ENCODE results near the gene SDK1. TPM values are rescaled to one million over a fixed set of nuclear protein-coding genes. Genes with fewer than 3 reads are reported as not detected.
A peak's percentile ranks its signal among the peaks of the same experiment; 100 is the strongest.

SDK1 gene
- total and polyA plus RNA-seq, 7 experiments from 2014 or later, result 0.07 to 2.5 (median 0.54) TPM

- DNase-seq, result no peak
- ChIA-PET POLR2A (no interaction called here), CTCF (no interaction called here)
- Mint-ChIP-seq H3K27me3 (peaks cover 0 to 5% (median 0%) of the 10 kb centered on the region in 5 donors), H3K4me3 (no peak overlapping the region), H3K27ac (no peak overlapping the region), H3K36me3 (peaks cover 0 to 8% (median 3%) of the 10 kb centered on the region in 5 donors), H3K4me1 (peaks cover 0 to 18% (median 11%) of the 10 kb centered on the region in 7 donors), H3K9me3 (peaks cover 0 to 24% (median 1%) of the 10 kb centered on the region in 11 donors)
- Histone ChIP-seq H3K9me3 (ENCODE audit: control insufficient read depth in 2 of 3, low read length in 3 of 3) (no peaks in the 10 kb centered on the region), H3K4me3 (ENCODE audit: low read length) (no peak overlapping the region), H3K27ac (ENCODE audit: low read depth, low read length) (no peak overlapping the region), H3K4me1 (ENCODE audit: control insufficient read depth in 2 of 2, insufficient read depth in 2 of 2, low read length in 2 of 2) (no peaks in the 10 kb centered on the region), H3K27me3 (ENCODE audit: control insufficient read depth in 2 of 2, insufficient read depth in 2 of 2, low read length in 2 of 2) (no peaks in the 10 kb centered on the region), H3K36me3 (ENCODE audit: control insufficient read depth in 2 of 3, insufficient read depth in 3 of 3, low read length in 3 of 3) (no peaks in the 10 kb centered on the region)
- intact Hi-C loops (cut with micrococcal nuclease), result no loop called here
- no peak for ATAC-seq
These were observed 409.1 kb downstream of the SDK1 start for GRCh38 chr7:3710122-3710521.

- H3K4me1 Mint-ChIP-seq, result peaks cover 0 to 18% (median 11%) of the 10 kb centered on the region in 7 donors
- intact Hi-C loops (cut with micrococcal nuclease), result no loop called here
- POLR2A ChIA-PET, result no interaction called here
- no peak for ATAC-seq
- H3K27me3 ChIP-seq (ENCODE audit: control insufficient read depth in 2 of 2, insufficient read depth in 2 of 2, low read length in 2 of 2), result no peaks in the 10 kb centered on the region
- CTCF ChIA-PET, result no interaction called here
- H3K36me3 ChIP-seq (ENCODE audit: control insufficient read depth in 2 of 3, insufficient read depth in 3 of 3, low read length in 3 of 3), result no peaks in the 10 kb centered on the region
- DNase-seq, result no peak
- no peak overlapping the region for H3K27ac Mint-ChIP-seq
- no peaks in the 10 kb centered on the region for H3K4me1 ChIP-seq (ENCODE audit: control insufficient read depth in 2 of 2, insufficient read depth in 2 of 2, low read length in 2 of 2)
- no peak overlapping the region for H3K27ac ChIP-seq (ENCODE audit: low read depth, low read length)
- no peaks in the 10 kb centered on the region for H3K9me3 ChIP-seq (ENCODE audit: control insufficient read depth in 2 of 3, low read length in 3 of 3)
- peaks cover 0 to 9% (median 3%) of the 10 kb centered on the region in 5 donors for H3K36me3 Mint-ChIP-seq
- peaks cover 0 to 24% (median 1%) of the 10 kb centered on the region in 11 donors for H3K9me3 Mint-ChIP-seq
- no peak overlapping the region for H3K4me3 ChIP-seq (ENCODE audit: low read length)
- H3K4me3 Mint-ChIP-seq, result no peak overlapping the region
- peaks cover 0 to 9% (median under 1%) of the 10 kb centered on the region in 5 donors for H3K27me3 Mint-ChIP-seq
These were observed 409.5 kb downstream of the SDK1 start for GRCh38 chr7:3710531-3710930.

- Histone ChIP-seq H3K9me3 (ENCODE audit: control insufficient read depth in 2 of 3, low read length in 3 of 3) (no peaks in the 10 kb centered on the region), H3K4me1 (ENCODE audit: control insufficient read depth in 2 of 2, insufficient read depth in 2 of 2, low read length in 2 of 2) (no peaks in the 10 kb centered on the region), H3K36me3 (ENCODE audit: control insufficient read depth in 2 of 3, insufficient read depth in 3 of 3, low read length in 3 of 3) (no peaks in the 10 kb centered on the region), H3K27ac (ENCODE audit: low read depth, low read length) (no peak overlapping the region), H3K27me3 (ENCODE audit: control insufficient read depth in 2 of 2, insufficient read depth in 2 of 2, low read length in 2 of 2) (no peaks in the 10 kb centered on the region), H3K4me3 (ENCODE audit: low read length) (no peak overlapping the region)
- Mint-ChIP-seq H3K9me3 (peaks cover 0 to 17% (median 0%) of the 10 kb centered on the region in 11 donors), H3K27ac (no peak overlapping the region), H3K4me3 (no peak overlapping the region), H3K36me3 (peaks cover 0 to 7% (median 3%) of the 10 kb centered on the region in 5 donors), H3K4me1 (peaks cover 0 to 18% (median 11%) of the 10 kb centered on the region in 7 donors), H3K27me3 (peaks cover 0 to 11% (median 6%) of the 10 kb centered on the region in 5 donors)
- CTCF ChIA-PET, result no interaction called here
- DNase-seq (no peak), ATAC-seq (no peak)
- POLR2A ChIA-PET, result no interaction called here
- intact Hi-C loops (cut with micrococcal nuclease), result no loop called here
These were observed 411.8 kb downstream of the SDK1 start for GRCh38 chr7:3712841-3713240.

GRCh38 chr7:3721422-3721821, 420.4 kb downstream of the SDK1 start:
- H3K4me3 ChIP-seq (ENCODE audit: low read length), result no peak overlapping the region
- DNase-seq (no peak), ATAC-seq (no peak)
- H3K27me3 ChIP-seq (ENCODE audit: control insufficient read depth in 2 of 2, insufficient read depth in 2 of 2, low read length in 2 of 2), result no peaks in the 10 kb centered on the region
- intact Hi-C loops (cut with micrococcal nuclease), result loop anchor here in 1 of 2 donors (5.0 kb wide), 1 partner anchor 419 kb away; the partner anchor contains the start of gene SDK1
- Mint-ChIP-seq H3K4me3 (no peak overlapping the region), H3K27me3 (peaks cover 0 to 6% (median 0%) of the 10 kb centered on the region in 5 donors), H3K36me3 (no peaks in the 10 kb centered on the region), H3K27ac (no peak overlapping the region), H3K9me3 (no peaks in the 10 kb centered on the region), H3K4me1 (peaks cover 0 to 8% (median 0%) of the 10 kb centered on the region in 7 donors)
- no peak overlapping the region for H3K27ac ChIP-seq (ENCODE audit: low read depth, low read length)
- H3K9me3 ChIP-seq (ENCODE audit: control insufficient read depth in 2 of 3, low read length in 3 of 3), result no peaks in the 10 kb centered on the region
- no peaks in the 10 kb centered on the region for H3K36me3 ChIP-seq (ENCODE audit: control insufficient read depth in 2 of 3, insufficient read depth in 3 of 3, low read length in 3 of 3)
- CTCF ChIA-PET, result interaction anchor here (0.6 kb wide), 1 partner anchor 321 kb away, joined by 5 read pairs; no protein-coding TSS in a partner anchor
- no peaks in the 10 kb centered on the region for H3K4me1 ChIP-seq (ENCODE audit: control insufficient read depth in 2 of 2, insufficient read depth in 2 of 2, low read length in 2 of 2)
- POLR2A ChIA-PET, result interaction anchor here (0.6 kb wide), 1 partner anchor 1003 kb away, joined by 4 read pairs; no protein-coding TSS in a partner anchor

- H3K9me3 ChIP-seq (ENCODE audit: control insufficient read depth in 2 of 3, low read length in 3 of 3), result no peaks in the 10 kb centered on the region
- intact Hi-C loops (cut with micrococcal nuclease), result loop anchor here in 1 of 2 donors (5.0 kb wide), 1 partner anchor 420 kb away; the partner anchor contains the start of gene SDK1
- POLR2A ChIA-PET, result no interaction called here
- H3K36me3 Mint-ChIP-seq, result no peaks in the 10 kb centered on the region
- no peak overlapping the region for H3K4me3 ChIP-seq (ENCODE audit: low read length)
- peaks cover 0 to 6% (median 0%) of the 10 kb centered on the region in 5 donors for H3K27me3 Mint-ChIP-seq
- CTCF ChIA-PET, result no interaction called here
- no peaks in the 10 kb centered on the region for H3K36me3 ChIP-seq (ENCODE audit: control insufficient read depth in 2 of 3, insufficient read depth in 3 of 3, low read length in 3 of 3)
- H3K4me3 Mint-ChIP-seq, result peak overlapping the region in 1 of 10 donors; percentile 14
- ATAC-seq (peak; percentile 55), DNase-seq (peak in 6 of 9 donors; percentile 9 to 54 (median 35))
- no peak overlapping the region for H3K27ac ChIP-seq (ENCODE audit: low read depth, low read length)
- H3K4me1 ChIP-seq (ENCODE audit: control insufficient read depth in 2 of 2, insufficient read depth in 2 of 2, low read length in 2 of 2), result no peaks in the 10 kb centered on the region
- no peaks in the 10 kb centered on the region for H3K27me3 ChIP-seq (ENCODE audit: control insufficient read depth in 2 of 2, insufficient read depth in 2 of 2, low read length in 2 of 2)
- no peaks in the 10 kb centered on the region for H3K9me3 Mint-ChIP-seq
- peaks cover 0 to 8% (median 0%) of the 10 kb centered on the region in 7 donors for H3K4me1 Mint-ChIP-seq
- no peak overlapping the region for H3K27ac Mint-ChIP-seq
These were observed 421.4 kb downstream of the SDK1 start for GRCh38 chr7:3722396-3722922.

- DNase-seq, result no peak
- Histone ChIP-seq H3K4me1 (ENCODE audit: control insufficient read depth in 2 of 2, insufficient read depth in 2 of 2, low read length in 2 of 2) (no peaks in the 10 kb centered on the region), H3K36me3 (ENCODE audit: control insufficient read depth in 2 of 3, insufficient read depth in 3 of 3, low read length in 3 of 3) (no peaks in the 10 kb centered on the region), H3K27me3 (ENCODE audit: control insufficient read depth in 2 of 2, insufficient read depth in 2 of 2, low read length in 2 of 2) (no peaks in the 10 kb centered on the region), H3K4me3 (ENCODE audit: low read length) (no peak overlapping the region), H3K27ac (ENCODE audit: low read depth, low read length) (no peak overlapping the region), H3K9me3 (ENCODE audit: control insufficient read depth in 2 of 3, low read length in 3 of 3) (no peaks in the 10 kb centered on the region)
- H3K27ac Mint-ChIP-seq, result no peak overlapping the region
- H3K4me3 Mint-ChIP-seq, result no peak overlapping the region
- peaks cover 0 to 8% (median 0%) of the 10 kb centered on the region in 7 donors for H3K4me1 Mint-ChIP-seq
- peaks cover 0 to 6% (median 3%) of the 10 kb centered on the region in 11 donors for H3K9me3 Mint-ChIP-seq
- intact Hi-C loops (cut with micrococcal nuclease), result no loop called here
- H3K36me3 Mint-ChIP-seq, result peaks cover 0 to 12% (median 0%) of the 10 kb centered on the region in 5 donors
- no peak for ATAC-seq
- ChIA-PET CTCF (no interaction called here), POLR2A (no interaction called here)
- peaks cover 0 to 3% (median 0%) of the 10 kb centered on the region in 5 donors for H3K27me3 Mint-ChIP-seq
These were observed 424.4 kb downstream of the SDK1 start for GRCh38 chr7:3725155-3726059.

Data from naive thymus-derived CD4-positive, alpha-beta T cell (primary cell).